ENCODE measurements around the gene MPP3.

The MPP3 gene

GRCh38 chr17:43768943-43769342 lies 64.0 kb downstream of the MPP3 start:
- TF ChIP-seq GATA2 (IDR thresholded peaks at IDR 0.05; ENCODE audit: low read depth, low read length) (no peak), GATA3 (IDR thresholded peaks at IDR 0.05; ENCODE audit: low read depth, low read length) (no peak)

DNA sequence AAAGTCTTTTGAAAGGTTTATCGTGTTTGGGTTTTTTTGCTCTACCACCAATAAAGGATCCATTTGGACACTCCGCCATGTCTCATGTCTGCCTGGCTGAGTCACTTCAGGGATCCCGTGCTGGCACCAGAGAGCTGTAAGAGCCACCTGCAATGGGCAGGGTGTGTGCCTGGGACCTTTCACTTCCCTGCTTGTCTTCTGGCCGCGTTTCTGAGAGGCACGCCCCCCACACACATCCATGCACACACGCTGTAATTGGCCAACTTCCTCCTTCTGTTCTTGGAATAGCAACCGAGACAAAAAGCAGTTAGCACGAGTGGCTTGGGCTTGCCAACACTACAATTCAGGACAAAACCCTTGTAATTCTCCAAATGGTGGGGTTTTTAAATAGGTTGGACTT lies 64.6 kb downstream of the MPP3 start:
- TF ChIP-seq GATA2 (IDR thresholded peaks at IDR 0.05; ENCODE audit: low read depth, low read length) (no peak), GATA3 (IDR thresholded peaks at IDR 0.05; ENCODE audit: low read depth, low read length) (no peak)

- no peak for TF ChIP-seq GATA3 (IDR thresholded peaks at IDR 0.05; ENCODE audit: low read depth, low read length)
- TF ChIP-seq GATA2 (IDR thresholded peaks at IDR 0.05; ENCODE audit: low read depth, low read length), result no peak
These were observed 65.3 kb downstream of the MPP3 start for GRCh38 chr17:43767713-43768059.

- TF ChIP-seq GATA3 (IDR thresholded peaks at IDR 0.05; ENCODE audit: low read depth, low read length) (no peak), GATA2 (IDR thresholded peaks at IDR 0.05; ENCODE audit: low read depth, low read length) (no peak)
These were observed 65.8 kb downstream of the MPP3 start for GRCh38 chr17:43767053-43767712.

GRCh38 chr17:43766413-43767052 lies 66.4 kb downstream of the MPP3 start:
- TF ChIP-seq GATA2 (IDR thresholded peaks at IDR 0.05; ENCODE audit: low read depth, low read length), result no peak
- TF ChIP-seq GATA3 (IDR thresholded peaks at IDR 0.05; ENCODE audit: low read depth, low read length), result no peak

- TF ChIP-seq GATA2 (IDR thresholded peaks at IDR 0.05; ENCODE audit: low read depth, low read length) (no peak), GATA3 (IDR thresholded peaks at IDR 0.05; ENCODE audit: low read depth, low read length) (no peak)
These were observed 72.6 kb downstream of the MPP3 start for GRCh38 chr17:43760254-43760852.

DNA sequence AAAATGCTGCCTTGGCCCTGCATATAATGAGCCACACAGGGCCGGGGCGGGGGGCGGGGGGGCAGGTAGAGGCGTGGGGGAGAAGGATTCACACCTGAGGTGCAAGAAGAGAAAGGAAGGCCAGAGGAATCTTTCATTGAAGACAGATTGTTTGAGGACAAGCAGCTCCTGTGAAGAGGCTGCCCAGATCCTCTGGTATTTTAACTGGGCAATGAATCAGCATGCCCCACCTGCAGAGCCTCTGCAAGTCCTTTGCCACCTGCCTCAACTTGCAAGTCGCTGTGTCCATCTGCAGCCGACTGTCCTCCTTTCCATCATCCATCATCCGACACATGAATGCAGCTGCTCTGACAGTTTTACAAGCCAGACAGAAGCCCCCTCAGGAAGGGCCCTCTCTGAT lies 73.1 kb downstream of the MPP3 start:
- TF ChIP-seq GATA2 (IDR thresholded peaks at IDR 0.05; ENCODE audit: low read depth, low read length), result no peak

- no peak for TF ChIP-seq GATA3 (IDR thresholded peaks at IDR 0.05; ENCODE audit: low read depth, low read length)
These were observed 74.3 kb downstream of the MPP3 start, which contains the start of gene SOST for GRCh38 chr17:43758497-43759174. SOST (minus strand) TSS chr17:43758791; CDS start chr17:43758741, 50 bp downstream.

- TF ChIP-seq GATA3 (IDR thresholded peaks at IDR 0.05; ENCODE audit: low read depth, low read length), result no peak
- TF ChIP-seq GATA2 (IDR thresholded peaks at IDR 0.05; ENCODE audit: low read depth, low read length), result no peak
These were observed 74.9 kb downstream of the MPP3 start for GRCh38 chr17:43758086-43758485.

- no peak for TF ChIP-seq GATA3 (IDR thresholded peaks at IDR 0.05; ENCODE audit: low read depth, low read length)
These were observed 75.7 kb downstream of the MPP3 start for GRCh38 chr17:43757171-43757660.

- TF ChIP-seq GATA3 (IDR thresholded peaks at IDR 0.05; ENCODE audit: low read depth, low read length) (no peak), GATA2 (IDR thresholded peaks at IDR 0.05; ENCODE audit: low read depth, low read length) (no peak)
These were observed 76.7 kb downstream of the MPP3 start for GRCh38 chr17:43756201-43756600.

- TF ChIP-seq GATA3 (IDR thresholded peaks at IDR 0.05; ENCODE audit: low read depth, low read length), result no peak
- TF ChIP-seq GATA2 (IDR thresholded peaks at IDR 0.05; ENCODE audit: low read depth, low read length), result no peak
These were observed 77.5 kb downstream of the MPP3 start for GRCh38 chr17:43755389-43755875.

DNA sequence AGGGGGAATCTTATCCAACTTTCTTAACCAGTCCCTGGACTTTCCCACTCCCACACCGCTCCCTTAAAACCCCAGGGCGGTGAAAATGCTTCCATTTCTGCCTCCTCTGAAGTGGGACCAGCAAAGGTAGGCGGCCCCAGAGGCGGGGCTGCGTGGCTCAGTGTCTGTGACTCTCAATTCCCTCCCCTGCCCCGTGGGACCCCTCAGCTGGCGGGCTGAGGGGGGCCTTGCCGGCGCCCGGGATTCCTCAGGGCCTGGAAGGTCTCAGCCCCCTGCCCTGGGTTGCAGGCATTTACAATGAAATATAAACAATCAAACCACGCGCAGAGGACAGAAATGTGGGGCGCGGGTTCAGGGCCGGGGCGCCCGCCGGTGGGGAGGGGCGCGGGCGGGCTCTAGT lies 78.0 kb downstream of the MPP3 start:
- TF ChIP-seq GATA2 (IDR thresholded peaks at IDR 0.05; ENCODE audit: low read depth, low read length) (no peak), GATA3 (IDR thresholded peaks at IDR 0.05; ENCODE audit: low read depth, low read length) (no peak)

GRCh38 chr17:43753493-43754129 lies 79.3 kb downstream of the MPP3 start:
- TF ChIP-seq GATA2 (IDR thresholded peaks at IDR 0.05; ENCODE audit: low read depth, low read length), result no peak
- no peak for TF ChIP-seq GATA3 (IDR thresholded peaks at IDR 0.05; ENCODE audit: low read depth, low read length)

Measured in SH-SY5Y (cell line).